Heart left ventricle (tissue), 16 donors: ENCODE measurements around the gene TRIM32. TPM values are rescaled to one million over a fixed set of nuclear protein-coding genes. Genes with fewer than 3 reads are reported as not detected.

Source experiments
- ATAC-seq, 4 donors: fragments of 200-7000 bp; cut with Tn5 transposase; one replicate each; pipeline ENCODE4 v1.9.1; 2020 to 2022; ENCODE audit warnings: moderate library complexity in 4 of 4, mild to moderate bottlenecking in 3 of 4, moderate number of reproducible peaks in 1 of 4
- DNase-seq, 5 donors: peaks; one replicate each; pipeline ENCODE4 v3.0.0-alpha.2; 2020
- H3K27ac ChIP-seq, 12 donors: fragments of 200-600 bp; sonication (generic) in 4 of 12; one replicate each; pipeline versions ENCODE4 v1.5.0 to v1.8.0; 2016 to 2022; ENCODE audit warnings: mild to moderate bottlenecking in 2 of 12
- H3K27me3 ChIP-seq, 9 donors: fragments of 200-600 bp; sonication (generic) in 2 of 9; one replicate each; pipeline versions ENCODE4 v1.5.1 to v1.8.0; 2016 to 2022; ENCODE audit warnings: mild to moderate bottlenecking in 3 of 9
- H3K36me3 ChIP-seq, 9 donors: fragments of 200-600 bp; sonication (generic) in 2 of 9; one replicate each; pipeline versions ENCODE4 v1.5.0 to v1.8.0; 2018 to 2022; ENCODE audit warnings: mild to moderate bottlenecking in 2 of 9
- H3K4me1 ChIP-seq, 12 donors: fragments of 200-600 bp; sonication (generic) in 4 of 12; one replicate each; pipeline versions ENCODE4 v1.5.0 to v1.8.0; 2016 to 2022; ENCODE audit warnings: mild to moderate bottlenecking in 3 of 12
- H3K4me3 ChIP-seq, 12 donors: fragments of 200-600 bp; sonication (generic) in 4 of 12; one replicate each; pipeline versions ENCODE4 v1.5.0 to v1.8.0; 2017 to 2022; ENCODE audit warnings: mild to moderate bottlenecking in 9 of 12, moderate library complexity in 4 of 12
- H3K9me3 ChIP-seq, 12 donors: fragments of 200-600 bp; sonication (generic) in 4 of 12; one replicate each; pipeline versions ENCODE4 v1.5.0 to v1.8.0; 2016 to 2022; ENCODE audit warnings: mild to moderate bottlenecking in 1 of 12
- POLR2A ChIP-seq, 2 donors: fragments of 450-650 bp; IDR thresholded peaks; one replicate each; pipeline ENCODE4 v1.6.1; 2017; ENCODE audit warnings: antibody characterized with exemption in 2 of 2, mild to moderate bottlenecking in 2 of 2, moderate library complexity in 2 of 2
- WGBS, 4 donors: extraction: QIAGEN DNeasy Blood & Tissue Kit in 2 of 4; methylation state at CpG; one replicate each; pipeline versions ENCODE4 v1.1.5 to v1.1.7; 2013 to 2018; 5-methylcytosine and 5-hydroxymethylcytosine counted together
- intact Hi-C, 10 donors: fragments of 100-400 bp; cut with DNase I; formaldehyde crosslinking; loops; one replicate each; pipeline versions ENCODE4 v1.11.1 to v1.14.2; 2022
- polyA plus RNA-seq, 2 donors: library from polyadenylated mRNA; stranded (reverse); fragments of 200-250 nt; gene quantifications; one replicate each; pipeline ENCODE4 v1.2.3, GENCODE V29; 2013
- total RNA-seq, 9 donors: library from RNA; depleted of rRNA in 2 of 9; stranded (reverse); fragments of >200 nt in 2 of 9; fragmentation: NEBNext Ultra II Directional in 3 of 9; extraction: Animal tissue kit (Norgen Biotek cat#: 25700) in 3 of 9; gene quantifications; one replicate each; pipeline versions ENCODE4 v1.1.0 to v1.2.4, GENCODE V29; 2016 to 2023
- TF ChIP-seq, protein P1 (sequence below), 12 donors: fragments of 200-600 bp; sonication (generic) in 4 of 12; IDR thresholded peaks; one replicate each; pipeline versions ENCODE4 v1.5.0 to v1.8.0; 2018 to 2022; ENCODE audit warnings: antibody characterized with exemption in 12 of 12, mild to moderate bottlenecking in 5 of 12
- donor health status: ischemic (EF 13 %, LVEDD 7.1; RV severe dilation, severe dysfunction).
- donor health status: healthy with polysubstance abuse.
- donor health status: DM: no; HTN: yes; CAD: no.
- donor health status: DM: no; HTN: no; CAD: no.
- donor health status: ischemic (EF 25% LVEDD 6.9; RV normal size, moderate dysfunction).
- donor health status: ischemic (EF 25% LVEDD 5.7; RV mildly dilated, moderate dysfunction).
- donor health status: healthy.
- donor health status: DM: yes; HTN: yes; CAD: no.
- donor health status: ischemic (EF 35%, LVEDD 5.7; RV mildly dilated, moderate dysfunction).
- donor health status: nonischemic (EF 11% LVEDD 7.7; RV severe dilation, severe dysfunction).
- donor health status: DM: yes; HTN: yes; CAD: no.
- donor health status: PGD.
- donor health status: ischemic (EF 29% LVEDD 5.4; RV normal size, mild dysfunction).
- donor health status: nonischemic (EF 23%, LVEDD 6.1; RV moderate dilation, normal function).

The TRIM32 gene
- total and polyA plus RNA-seq, 11 donors = 3.3 to 17.9 (median 15.1) TPM

GRCh38 chr9:116749772-116750171, 62.7 kb downstream of the TRIM32 start:
- Histone ChIP-seq H3K9me3 (no peaks in the 10 kb centered on the region), H3K27ac (no peak overlapping the region), H3K27me3 (no peaks in the 10 kb centered on the region), H3K36me3 (no peaks in the 10 kb centered on the region), H3K4me1 (no peaks in the 10 kb centered on the region), H3K4me3 (no peak overlapping the region)
- TF ChIP-seq, protein P1, sequence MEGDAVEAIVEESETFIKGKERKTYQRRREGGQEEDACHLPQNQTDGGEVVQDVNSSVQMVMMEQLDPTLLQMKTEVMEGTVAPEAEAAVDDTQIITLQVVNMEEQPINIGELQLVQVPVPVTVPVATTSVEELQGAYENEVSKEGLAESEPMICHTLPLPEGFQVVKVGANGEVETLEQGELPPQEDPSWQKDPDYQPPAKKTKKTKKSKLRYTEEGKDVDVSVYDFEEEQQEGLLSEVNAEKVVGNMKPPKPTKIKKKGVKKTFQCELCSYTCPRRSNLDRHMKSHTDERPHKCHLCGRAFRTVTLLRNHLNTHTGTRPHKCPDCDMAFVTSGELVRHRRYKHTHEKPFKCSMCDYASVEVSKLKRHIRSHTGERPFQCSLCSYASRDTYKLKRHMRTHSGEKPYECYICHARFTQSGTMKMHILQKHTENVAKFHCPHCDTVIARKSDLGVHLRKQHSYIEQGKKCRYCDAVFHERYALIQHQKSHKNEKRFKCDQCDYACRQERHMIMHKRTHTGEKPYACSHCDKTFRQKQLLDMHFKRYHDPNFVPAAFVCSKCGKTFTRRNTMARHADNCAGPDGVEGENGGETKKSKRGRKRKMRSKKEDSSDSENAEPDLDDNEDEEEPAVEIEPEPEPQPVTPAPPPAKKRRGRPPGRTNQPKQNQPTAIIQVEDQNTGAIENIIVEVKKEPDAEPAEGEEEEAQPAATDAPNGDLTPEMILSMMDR (IDR thresholded peaks at IDR 0.05) = no peak
- TF ChIP-seq POLR2A (IDR thresholded peaks at IDR 0.05) = no peak
- intact Hi-C loops = no loop called here
- WGBS, 4 donors = 57 to 64% (median 62%) methylated on average over 2 of the region's 2 CpGs
- no peak for ATAC-seq
- no peak for DNase-seq

- no peak overlapping the region for H3K4me3 ChIP-seq
- H3K9me3 ChIP-seq = peaks cover 0 to 2% (median 0%) of the 10 kb centered on the region in 12 donors
- DNase-seq (no peak), ATAC-seq (no peak)
- H3K27me3 ChIP-seq = no peaks in the 10 kb centered on the region
- no peaks in the 10 kb centered on the region for H3K36me3 ChIP-seq
- intact Hi-C loops = no loop called here
- no peak overlapping the region for H3K27ac ChIP-seq
- H3K4me1 ChIP-seq = no peaks in the 10 kb centered on the region
- no peak for TF ChIP-seq POLR2A (IDR thresholded peaks at IDR 0.05)
- WGBS, 4 donors = 70 to 92% (median 83%) methylated on average over 2 of the region's 2 CpGs
These were observed 63.4 kb downstream of the TRIM32 start for GRCh38 chr9:116750510-116750909.
